HG02970 (cell line): ENCODE data around the gene TMPO.
A peak's percentile ranks its signal among the peaks of the same experiment; 100 is the strongest.
"Not testable (repeated sequence)": the region's sequence is repeated elsewhere in the genome, so short reads cannot be mapped to it uniquely, and the experiment has no call there.

Source experiments
- ATAC-seq: cut with Tn5 transposase; IDR thresholded peaks from one replicate; pipeline ENCODE4 v1.9.1; 2021; ENCODE audit warnings: mild to moderate bottlenecking, moderate library complexity, moderate number of reproducible peaks; ENCODE audit not compliant: unreplicated experiment, low FRiP score

Gene TMPO

GRCh38 chr12:98576795-98577194, 61.4 kb downstream of the TMPO start:
- ATAC-seq, result not testable (repeated sequence)

DNA sequence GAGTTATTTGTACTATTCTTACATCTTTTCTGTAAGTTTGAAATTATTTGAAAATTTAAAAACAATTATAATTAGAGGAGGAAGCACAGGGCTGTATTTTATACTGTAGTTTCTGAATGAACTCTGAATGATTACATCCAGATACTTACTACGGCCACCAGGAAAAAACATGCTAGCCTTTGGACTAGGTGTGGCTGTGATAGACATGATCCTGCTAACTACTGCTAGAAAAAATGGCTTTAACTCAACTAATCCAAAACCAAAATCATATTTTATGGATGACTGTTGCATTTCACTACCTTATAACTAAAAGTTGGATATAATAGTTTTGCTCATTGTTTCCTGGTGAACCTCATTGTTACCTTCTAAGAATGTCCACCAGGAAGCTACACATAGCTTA, 63.0 kb downstream of the TMPO start:
- no peak for ATAC-seq

- ATAC-seq, result no peak
Measured at GRCh38 chr12:98578821-98579220, 63.4 kb downstream of the TMPO start.

DNA sequence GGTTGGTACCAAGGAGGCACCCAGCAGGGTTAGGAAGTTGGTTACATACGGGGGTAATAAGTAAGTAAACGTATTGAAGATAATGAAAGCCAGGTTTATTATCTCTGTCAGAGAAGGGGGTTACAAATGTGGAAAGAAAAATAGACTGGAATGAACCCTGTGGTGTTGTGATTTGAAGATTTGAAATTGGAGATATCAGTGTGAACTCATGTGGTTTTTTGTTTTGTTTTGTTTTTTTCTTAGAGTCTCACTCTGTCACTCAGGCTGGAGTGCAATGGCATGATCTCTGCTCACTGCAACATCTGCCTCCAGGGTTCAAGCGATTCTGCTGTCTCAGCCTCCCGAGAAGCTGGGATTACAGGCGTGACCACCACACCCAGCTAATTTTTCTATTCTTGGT, 64.0 kb downstream of the TMPO start:
- no peak for ATAC-seq

DNA sequence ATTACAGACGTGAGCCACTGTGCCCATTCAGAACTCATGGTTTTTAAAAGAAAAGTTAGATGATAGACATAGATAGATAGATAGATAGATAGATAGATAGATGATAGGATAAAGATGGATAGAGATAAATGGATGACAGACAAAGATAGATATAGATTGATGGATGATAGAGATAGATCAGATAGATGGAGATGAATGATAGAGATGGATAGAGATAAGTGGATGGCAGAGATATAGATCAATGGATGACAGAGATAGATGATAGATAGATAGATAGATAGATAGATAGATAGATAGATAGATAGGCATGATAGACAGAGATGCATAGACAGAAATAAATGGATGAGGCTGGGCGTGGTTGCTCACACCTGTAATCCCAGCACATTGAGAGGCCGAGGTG, 64.4 kb downstream of the TMPO start:
- no peak for ATAC-seq

DNA sequence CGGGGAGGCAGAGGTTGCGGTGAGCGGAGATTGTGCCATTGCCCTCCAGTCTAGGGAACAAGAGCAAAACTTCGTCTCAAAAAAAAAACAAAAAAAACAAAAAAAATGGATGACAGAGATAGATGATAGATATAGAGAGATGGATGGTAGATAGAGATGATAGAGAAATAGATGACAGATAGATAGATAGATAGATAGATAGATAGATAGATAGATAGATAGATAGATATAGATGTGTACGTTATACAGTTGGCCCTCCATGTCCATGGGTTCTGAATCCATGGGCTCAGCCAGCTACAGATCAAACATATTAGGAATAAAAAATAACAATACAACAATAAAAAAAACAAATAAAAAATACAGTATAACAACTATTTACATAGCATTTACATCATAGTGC, 65.3 kb downstream of the TMPO start:
- no peak for ATAC-seq

DNA sequence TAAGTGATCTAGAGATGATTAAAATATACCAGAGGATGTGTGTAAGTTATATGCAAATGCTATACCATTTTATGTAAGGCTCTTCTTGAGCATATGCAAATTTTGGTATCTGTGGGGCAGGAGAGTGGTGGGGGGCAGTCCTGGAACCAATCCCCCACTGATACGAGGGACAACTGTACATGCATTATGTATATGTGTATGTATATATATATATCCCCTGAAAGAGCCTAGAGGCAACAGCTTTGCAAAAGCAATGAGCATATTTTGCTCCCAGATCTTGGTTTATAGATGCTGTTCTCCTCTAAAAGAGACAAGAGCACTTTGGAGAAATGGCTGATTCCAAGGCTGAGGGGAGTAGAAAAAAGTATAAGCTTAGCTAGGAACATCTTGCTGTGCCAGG, 65.7 kb downstream of the TMPO start:
- ATAC-seq, result no peak

- ATAC-seq, result no peak
Measured at GRCh38 chr12:98582093-98582492, 66.7 kb downstream of the TMPO start.

DNA sequence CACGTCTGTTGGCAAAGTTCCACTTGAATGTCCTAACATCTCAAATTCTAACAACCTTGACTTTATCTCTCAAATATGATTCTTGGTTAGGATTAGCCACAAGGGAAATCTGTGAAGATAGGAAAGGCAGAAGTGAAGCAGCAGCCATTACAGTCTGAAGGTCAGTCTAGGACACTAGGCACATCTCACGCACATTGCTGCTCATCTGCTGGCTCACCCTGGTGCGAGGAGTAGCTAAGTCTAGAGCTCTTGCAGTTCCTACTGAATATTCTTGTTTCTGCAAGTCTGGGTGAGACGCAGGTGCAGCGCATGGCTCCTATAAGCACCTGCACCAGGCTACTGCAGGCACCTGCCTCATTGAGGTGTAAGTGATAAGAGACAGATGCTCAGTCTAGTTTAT, 71.7 kb downstream of the TMPO start:
- no peak for ATAC-seq

DNA sequence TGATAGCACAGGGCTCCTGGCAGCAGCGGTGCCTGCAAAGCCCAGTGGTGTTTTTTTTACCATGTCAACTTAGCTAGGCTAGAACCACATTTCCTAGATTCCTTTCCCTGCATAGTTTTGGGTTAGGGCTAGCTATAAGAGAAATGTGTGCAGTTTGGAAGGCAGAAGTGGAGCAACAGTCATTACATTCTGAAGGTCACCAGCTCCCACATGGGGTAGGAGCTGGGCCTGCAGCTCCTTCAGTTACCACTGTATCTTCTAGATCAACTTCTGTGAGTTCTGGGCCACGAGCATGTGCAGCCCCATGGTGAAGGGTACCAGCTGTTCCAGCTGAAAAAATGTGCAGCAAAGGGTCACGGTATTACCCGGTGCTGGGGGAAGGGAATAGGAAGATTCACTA, 75.8 kb downstream of the TMPO start:
- no peak for ATAC-seq

- no peak for ATAC-seq
Measured at GRCh38 chr12:98592825-98593322, 77.5 kb downstream of the TMPO start.

DNA sequence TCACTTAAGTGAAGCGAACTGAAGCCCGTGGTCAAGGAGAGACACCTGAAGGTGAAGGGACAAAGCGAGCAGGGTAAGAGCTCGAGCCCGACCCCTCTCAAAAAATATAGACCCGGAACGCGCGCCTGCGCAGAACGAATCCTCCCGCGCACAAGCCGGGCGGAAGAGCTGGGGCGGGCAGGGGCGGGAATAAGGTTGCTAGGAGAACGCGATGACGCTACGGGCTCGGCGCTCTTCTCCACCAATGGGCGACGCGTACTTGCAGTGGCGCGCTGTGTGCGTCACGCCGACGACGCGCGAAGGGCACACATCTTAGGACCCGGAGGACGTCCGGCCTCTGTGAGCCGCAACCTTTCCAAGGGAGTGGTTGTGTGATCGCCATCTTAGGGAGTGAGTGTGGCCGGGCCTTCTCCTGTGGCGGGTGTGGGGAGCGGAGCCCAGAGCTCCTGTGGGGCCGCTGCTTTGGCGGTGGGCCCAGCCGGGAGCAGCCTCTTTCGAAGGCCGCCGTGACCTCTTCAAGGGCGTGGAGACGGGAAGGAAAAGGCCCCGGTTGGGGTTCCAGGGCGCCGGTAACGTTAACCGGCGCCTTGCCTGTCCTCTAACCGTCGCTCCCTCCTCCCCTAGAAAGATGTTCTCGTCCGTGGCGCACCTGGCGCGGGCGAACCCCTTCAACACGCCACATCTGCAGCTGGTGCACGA, 78.1 kb downstream of the TMPO start, which contains the start of gene SLC25A3:
SLC25A3 (plus strand) TSS at position 336 of the 699 bp plus-strand sequence; CDS start at position 629, 293 bp downstream.
- ATAC-seq, result peak; percentile 99

DNA sequence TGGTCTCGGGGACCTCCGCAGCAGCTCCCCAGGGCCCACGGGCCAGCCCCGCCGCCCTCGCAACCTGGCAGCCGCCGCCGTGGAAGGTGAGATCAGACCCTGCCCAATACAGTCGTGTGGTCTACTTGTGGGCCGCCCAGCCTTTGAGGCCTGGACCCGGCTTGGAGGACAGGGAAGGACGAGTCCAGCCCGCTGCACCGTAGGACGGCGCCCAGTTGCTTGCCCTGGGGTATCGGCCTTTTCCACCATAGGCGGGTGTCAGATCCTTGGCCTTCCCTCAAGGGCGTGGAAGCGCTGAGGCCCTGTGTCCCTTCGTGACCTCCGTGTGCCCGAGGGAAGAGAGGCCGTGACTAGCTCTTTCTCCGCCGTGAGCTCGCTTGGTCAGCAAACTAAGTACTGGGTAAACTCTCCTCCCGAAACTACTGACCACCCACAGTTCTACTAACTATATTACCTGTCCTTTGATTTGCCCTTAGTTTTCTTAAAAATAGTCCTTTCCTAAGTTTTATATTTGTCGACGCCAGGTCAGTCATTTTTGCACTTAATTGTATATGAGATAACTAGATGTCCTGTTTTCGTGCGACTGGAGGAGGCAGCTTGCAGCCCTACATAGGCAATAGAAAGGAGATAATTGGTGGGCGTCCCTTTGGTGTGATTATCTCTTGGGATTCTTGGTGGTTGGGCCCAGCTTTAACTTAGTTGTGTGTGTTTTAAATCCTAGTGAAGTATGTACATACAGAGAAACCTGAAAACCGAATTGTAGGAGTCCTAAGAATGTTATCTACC, 78.9 kb downstream of the TMPO start:
- no peak for ATAC-seq

DNA sequence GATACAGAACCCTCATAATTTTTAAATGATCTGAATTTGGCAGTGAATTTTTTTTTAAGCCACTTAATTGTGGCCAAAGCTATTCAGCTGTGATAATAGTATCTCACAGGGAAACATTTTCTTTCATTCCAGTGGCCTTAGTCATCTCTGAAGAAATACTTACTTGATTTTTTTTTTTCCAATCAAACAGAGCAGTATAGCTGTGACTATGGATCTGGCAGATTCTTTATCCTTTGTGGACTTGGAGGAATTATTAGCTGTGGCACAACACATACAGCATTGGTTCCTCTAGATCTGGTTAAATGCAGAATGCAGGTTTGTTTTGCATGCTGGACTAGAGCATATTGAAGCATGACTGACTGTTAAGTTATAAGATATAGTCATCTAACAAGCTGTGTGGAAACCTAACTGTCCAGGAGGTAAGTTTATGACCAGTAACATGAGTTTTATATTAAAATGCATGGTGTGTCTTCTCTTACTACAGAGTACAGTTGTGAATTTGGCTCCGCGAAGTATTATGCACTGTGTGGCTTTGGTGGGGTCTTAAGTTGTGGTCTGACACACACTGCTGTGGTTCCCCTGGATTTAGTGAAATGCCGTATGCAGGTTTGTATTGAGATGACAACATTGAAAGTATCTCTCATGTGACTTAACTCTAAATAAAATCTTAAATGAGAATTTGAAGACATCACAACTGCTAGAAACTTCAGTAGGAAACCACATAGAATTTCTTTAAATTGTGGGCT, 80.0 kb downstream of the TMPO start:
- ATAC-seq, result no peak

GRCh38 chr12:98597313-98597712, 81.9 kb downstream of the TMPO start:
- ATAC-seq, result not testable (repeated sequence)
